Hematopoietic multipotent progenitor cell treated with erythropoietin and hydrocortisone succinate and interleukin-3 and kit ligand, for 15 days (in vitro differentiated cells): ENCODE data around the gene ZNF443.
A peak's percentile ranks its signal among the peaks of the same experiment; 100 is the strongest.
"Not testable (repeated sequence)": the region's sequence is repeated elsewhere in the genome, so short reads cannot be mapped to it uniquely, and the experiment has no call there.

ENCODE experiments used
- DNase-seq: peaks from one replicate; pipeline ENCODE4 v3.0.0-alpha.2; 2015; ENCODE audit warnings: low spot score

ZNF443 gene

GRCh38 chr19:12440541-12441316 is at the start of gene ZNF443:
ZNF443 (minus strand) TSS chr19:12441021; CDS start chr19:12440914, 107 bp downstream.
- peak; percentile 86 for DNase-seq

- DNase-seq = not testable (repeated sequence)
Measured at GRCh38 chr19:12486265-12486783, 45.5 kb upstream of the ZNF443 start.

GRCh38 chr19:12485571-12485970 is 44.8 kb upstream of the ZNF443 start:
- no peak for DNase-seq

GRCh38 chr19:12485052-12485416 is 44.2 kb upstream of the ZNF443 start:
- no peak for DNase-seq

GRCh38 chr19:12484371-12485051 is 43.7 kb upstream of the ZNF443 start, which contains the start of gene ZNF709:
ZNF709 (minus strand) TSS chr19:12484816; CDS start chr19:12484657, 159 bp downstream.
- DNase-seq = peak; percentile 48

- DNase-seq = no peak
Measured at GRCh38 chr19:12484011-12484370, 43.2 kb upstream of the ZNF443 start.

- DNase-seq = no peak
Measured at GRCh38 chr19:12482509-12482886, 41.7 kb upstream of the ZNF443 start.

GRCh38 chr19:12481781-12482508 is 41.1 kb upstream of the ZNF443 start:
- DNase-seq = no peak

GRCh38 chr19:12478234-12478941 is 37.6 kb upstream of the ZNF443 start:
- no peak for DNase-seq

- DNase-seq = not testable (repeated sequence)
Measured at GRCh38 chr19:12467651-12468050, 26.8 kb upstream of the ZNF443 start.

GRCh38 chr19:12465211-12465610 is 24.4 kb upstream of the ZNF443 start:
- no peak for DNase-seq

GRCh38 chr19:12464769-12465168 is 23.9 kb upstream of the ZNF443 start:
- no peak for DNase-seq

- not testable (repeated sequence) for DNase-seq
Measured at GRCh38 chr19:12464139-12464538, 23.3 kb upstream of the ZNF443 start.

GRCh38 chr19:12453495-12453894 is 12.7 kb upstream of the ZNF443 start:
- DNase-seq = no peak

- DNase-seq = no peak
Measured at GRCh38 chr19:12450844-12451243, 10.0 kb upstream of the ZNF443 start.

GRCh38 chr19:12448808-12449207 is 8.0 kb upstream of the ZNF443 start:
- no peak for DNase-seq

- not testable (repeated sequence) for DNase-seq
Measured at GRCh38 chr19:12439686-12440540, 908 bp downstream of the ZNF443 start.

GRCh38 chr19:12430726-12431299 is 10.0 kb downstream of the ZNF443 start:
- DNase-seq = not testable (repeated sequence)

- no peak for DNase-seq
Measured at GRCh38 chr19:12425888-12426274, 14.9 kb downstream of the ZNF443 start.

GRCh38 chr19:12425236-12425887 is 15.5 kb downstream of the ZNF443 start:
- DNase-seq = no peak
